ENCODE measurements around the gene SLC30A1.

SLC30A1 gene

DNA sequence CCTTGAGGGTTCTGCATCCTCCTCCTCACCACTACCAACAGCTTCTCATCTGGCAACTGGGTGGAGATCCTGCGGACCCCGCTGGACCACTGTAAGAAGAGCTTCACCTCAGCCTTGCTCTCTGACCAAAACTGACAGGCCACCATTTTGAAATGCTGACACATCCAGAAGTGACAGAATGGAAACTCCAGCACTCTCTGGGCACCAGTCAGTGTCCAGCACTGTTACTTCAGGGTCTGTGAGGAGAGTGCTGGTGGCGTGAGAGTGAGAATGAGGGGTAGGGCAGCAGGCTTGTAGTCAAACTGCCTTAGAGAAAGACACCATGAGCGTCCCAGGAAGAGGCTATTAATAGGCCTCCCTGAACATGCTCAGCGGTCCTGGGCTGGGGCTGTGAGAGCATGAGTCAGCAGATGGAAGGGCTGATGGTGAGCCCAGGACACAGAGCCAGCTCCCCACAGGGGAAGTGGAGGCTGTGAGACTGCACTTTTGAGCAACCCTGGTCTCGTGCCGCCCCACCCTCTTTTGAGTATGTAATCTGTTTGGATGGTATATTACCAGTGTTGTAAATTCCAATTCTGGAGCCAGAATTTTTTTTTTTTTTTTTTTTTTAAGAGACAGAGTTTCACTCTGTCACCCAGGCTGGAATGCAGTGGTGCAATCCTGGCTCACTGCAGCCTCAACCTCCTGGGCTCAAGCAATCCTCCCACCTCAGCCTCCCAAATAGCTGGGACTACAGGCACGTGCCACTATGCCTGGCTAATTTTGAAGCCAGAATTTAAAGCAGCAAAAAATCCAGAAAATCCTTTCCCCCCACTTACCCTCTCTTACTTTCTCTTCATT is 34.4 kb upstream of the SLC30A1 start:
- Mint-ChIP-seq H3K9me3 (no peaks in the 10 kb centered on the region), H3K27ac (no peak overlapping the region)

DNA sequence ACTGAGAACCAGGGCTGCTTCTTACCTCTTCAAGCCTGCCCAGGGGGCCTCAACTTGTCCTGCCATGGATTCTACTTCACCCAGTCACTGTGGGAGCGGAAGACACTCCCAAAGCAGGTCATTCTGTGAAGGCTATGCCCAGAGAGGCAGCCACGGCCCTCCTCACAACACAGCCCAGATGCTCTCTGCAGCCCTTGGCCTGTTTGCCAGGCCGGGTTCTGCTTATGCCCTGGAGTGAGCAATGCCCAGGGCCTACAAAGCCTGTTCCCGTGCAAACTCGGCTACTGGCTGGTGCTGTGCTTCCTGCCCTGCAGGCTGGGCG is 33.8 kb upstream of the SLC30A1 start:
- Mint-ChIP-seq H3K36me3 (ENCODE audit: low read depth) (no peaks in the 10 kb centered on the region), H3K4me3 (no peak overlapping the region), H3K4me1 (ENCODE audit: low read depth) (peaks cover 4% of the 10 kb centered on the region), H3K9me3 (no peaks in the 10 kb centered on the region), H3K27me3 (ENCODE audit: low read depth) (no peaks in the 10 kb centered on the region), H3K27ac (no peak overlapping the region)

More for the DNA sequence above, 34.4 kb upstream of the SLC30A1 start:
- H3K27me3 Mint-ChIP-seq (ENCODE audit: low read depth) = no peaks in the 10 kb centered on the region
- H3K4me3 Mint-ChIP-seq = no peak overlapping the region
- H3K4me1 Mint-ChIP-seq (ENCODE audit: low read depth) = peaks cover 2% of the 10 kb centered on the region
- no peaks in the 10 kb centered on the region for H3K36me3 Mint-ChIP-seq (ENCODE audit: low read depth)

DNA sequence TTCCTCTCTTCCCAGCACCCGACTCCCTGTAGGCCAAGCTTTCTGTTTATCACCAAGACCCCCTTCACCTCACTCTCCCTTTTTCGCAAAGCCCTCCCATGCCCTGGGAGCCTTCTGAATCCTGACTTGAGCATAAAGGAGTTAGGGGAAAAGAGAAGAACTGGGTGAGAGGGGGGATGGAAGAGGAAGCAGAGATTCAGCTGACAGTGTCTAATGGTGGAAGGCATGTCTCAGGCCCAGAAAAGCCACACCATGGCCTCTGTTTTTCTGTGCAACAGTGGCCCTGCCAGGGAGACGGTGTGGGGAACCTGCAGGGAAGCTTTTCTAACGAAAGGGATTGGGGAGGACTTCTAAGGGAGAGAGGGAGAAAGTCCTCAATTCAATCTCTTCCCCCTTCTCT is 32.9 kb upstream of the SLC30A1 start:
- Mint-ChIP-seq H3K9me3 (no peaks in the 10 kb centered on the region), H3K4me1 (ENCODE audit: low read depth) (peaks cover 9% of the 10 kb centered on the region), H3K27me3 (ENCODE audit: low read depth) (no peaks in the 10 kb centered on the region), H3K27ac (no peak overlapping the region), H3K4me3 (no peak overlapping the region), H3K36me3 (ENCODE audit: low read depth) (no peaks in the 10 kb centered on the region)

- Mint-ChIP-seq H3K27ac (no peak overlapping the region), H3K4me1 (ENCODE audit: low read depth) (peaks cover 17% of the 10 kb centered on the region), H3K4me3 (no peak overlapping the region), H3K27me3 (ENCODE audit: low read depth) (no peaks in the 10 kb centered on the region), H3K9me3 (no peaks in the 10 kb centered on the region), H3K36me3 (ENCODE audit: low read depth) (no peaks in the 10 kb centered on the region)
These were observed 32.0 kb upstream of the SLC30A1 start for GRCh38 chr1:211610779-211611556.

DNA sequence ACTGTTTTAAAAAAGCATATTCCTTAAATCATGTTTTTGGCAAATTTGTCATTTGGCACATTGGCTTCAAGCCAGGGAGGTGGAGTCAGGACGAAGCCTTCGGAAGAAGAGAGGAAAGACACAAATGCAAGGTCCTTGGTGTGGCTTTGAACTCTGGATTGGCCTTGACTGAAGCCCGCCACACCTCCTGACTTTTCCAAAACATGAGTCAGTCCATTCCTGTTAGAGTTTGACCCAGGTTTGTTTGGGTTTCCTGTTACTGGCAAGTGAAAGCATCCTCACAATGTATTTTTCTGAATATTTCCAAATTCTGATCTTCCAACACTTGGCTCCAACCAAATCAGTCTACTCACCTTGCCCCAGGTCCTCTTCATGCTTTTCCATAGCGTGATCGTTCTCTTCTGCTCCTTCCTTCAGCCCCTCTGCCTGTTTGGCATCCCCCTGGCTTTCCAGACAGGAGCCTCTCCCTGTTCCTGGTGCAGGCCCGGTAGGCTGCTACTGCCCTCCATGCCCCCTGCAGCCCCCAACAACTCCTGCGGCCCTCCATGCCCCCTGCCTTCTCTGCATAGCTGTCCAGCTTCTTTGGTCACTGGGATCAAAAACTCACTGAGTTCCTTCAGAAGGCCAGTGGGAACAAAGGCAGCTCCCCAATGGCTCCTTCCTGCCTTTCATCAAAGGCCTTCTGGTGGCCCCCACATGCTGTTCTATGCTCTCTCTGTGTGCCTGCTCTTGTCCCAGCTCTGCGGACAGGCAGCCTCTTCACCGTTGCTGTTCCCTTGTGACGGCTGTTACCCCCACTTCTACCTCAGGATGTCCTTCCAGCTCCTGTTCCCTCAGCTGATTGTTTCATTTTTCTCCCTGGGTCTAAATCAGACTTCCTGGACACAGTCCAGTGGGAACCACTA is 30.4 kb upstream of the SLC30A1 start:
- no peak overlapping the region for H3K4me3 Mint-ChIP-seq
- no peak overlapping the region for H3K27ac Mint-ChIP-seq
- no peaks in the 10 kb centered on the region for H3K27me3 Mint-ChIP-seq (ENCODE audit: low read depth)
- no peaks in the 10 kb centered on the region for H3K9me3 Mint-ChIP-seq
- no peaks in the 10 kb centered on the region for H3K36me3 Mint-ChIP-seq (ENCODE audit: low read depth)
- H3K4me1 Mint-ChIP-seq (ENCODE audit: low read depth) = peaks cover 19% of the 10 kb centered on the region

GRCh38 chr1:211607754-211608473 is 29.0 kb upstream of the SLC30A1 start:
- H3K4me3 Mint-ChIP-seq = no peak overlapping the region
- no peaks in the 10 kb centered on the region for H3K36me3 Mint-ChIP-seq (ENCODE audit: low read depth)
- no peaks in the 10 kb centered on the region for H3K9me3 Mint-ChIP-seq
- no peaks in the 10 kb centered on the region for H3K27me3 Mint-ChIP-seq (ENCODE audit: low read depth)
- H3K27ac Mint-ChIP-seq = peak overlapping the region; percentile 1
- H3K4me1 Mint-ChIP-seq (ENCODE audit: low read depth) = peaks cover 19% of the 10 kb centered on the region

DNA sequence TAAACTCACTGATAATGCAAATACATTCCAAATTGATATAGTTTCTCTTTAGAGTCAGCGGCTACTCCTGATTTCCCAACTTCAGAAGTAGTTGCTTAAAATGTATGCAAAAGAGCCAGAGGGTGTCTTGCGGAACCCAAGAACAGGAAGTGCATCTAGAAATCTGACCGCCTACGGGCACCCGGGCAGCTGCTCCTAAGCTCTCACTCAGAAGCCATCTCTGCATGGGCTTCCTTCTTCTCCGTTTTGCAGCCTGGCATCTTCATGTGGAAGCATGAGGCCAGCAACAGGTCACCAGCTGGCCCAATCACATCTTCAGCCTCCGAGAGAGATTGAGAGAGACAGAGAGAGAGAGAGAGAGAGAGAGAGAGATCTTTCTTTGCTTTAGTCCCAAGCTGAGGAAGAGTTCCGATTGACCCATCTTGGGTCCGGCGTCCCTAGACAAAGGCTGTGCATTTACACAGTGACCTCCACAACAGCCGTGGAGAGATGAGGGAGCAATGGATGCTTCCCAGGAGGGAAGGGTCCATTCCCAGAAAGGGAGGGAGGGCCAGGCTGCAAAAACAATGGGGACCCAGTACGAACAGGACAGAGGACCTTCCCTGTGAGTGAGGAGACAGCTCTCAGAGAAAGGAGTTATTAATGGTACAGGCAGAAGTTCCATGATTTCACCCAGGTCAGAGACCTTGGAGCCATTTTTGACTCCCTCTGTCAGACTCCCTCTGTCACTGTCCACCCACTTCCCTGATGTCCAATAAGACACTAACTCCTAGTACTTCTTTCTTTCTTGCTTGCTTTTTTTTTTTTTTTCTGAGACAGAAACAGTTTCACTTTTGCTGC is 28.2 kb upstream of the SLC30A1 start:
- peak overlapping the region; percentile 76 for H3K4me3 Mint-ChIP-seq
- peak overlapping the region; percentile 88 for H3K27ac Mint-ChIP-seq
- no peaks in the 10 kb centered on the region for H3K36me3 Mint-ChIP-seq (ENCODE audit: low read depth)
- no peaks in the 10 kb centered on the region for H3K9me3 Mint-ChIP-seq
- no peaks in the 10 kb centered on the region for H3K27me3 Mint-ChIP-seq (ENCODE audit: low read depth)
- H3K4me1 Mint-ChIP-seq (ENCODE audit: low read depth) = peaks cover 19% of the 10 kb centered on the region

- H3K4me1 Mint-ChIP-seq (ENCODE audit: low read depth) = peaks cover 19% of the 10 kb centered on the region
- no peaks in the 10 kb centered on the region for H3K9me3 Mint-ChIP-seq
- H3K27ac Mint-ChIP-seq = peak overlapping the region; percentile 88
- H3K27me3 Mint-ChIP-seq (ENCODE audit: low read depth) = peaks cover under 1% of the 10 kb centered on the region
- H3K4me3 Mint-ChIP-seq = peak overlapping the region; percentile 76
- no peaks in the 10 kb centered on the region for H3K36me3 Mint-ChIP-seq (ENCODE audit: low read depth)
These were observed 27.5 kb upstream of the SLC30A1 start for GRCh38 chr1:211606332-211606913.

DNA sequence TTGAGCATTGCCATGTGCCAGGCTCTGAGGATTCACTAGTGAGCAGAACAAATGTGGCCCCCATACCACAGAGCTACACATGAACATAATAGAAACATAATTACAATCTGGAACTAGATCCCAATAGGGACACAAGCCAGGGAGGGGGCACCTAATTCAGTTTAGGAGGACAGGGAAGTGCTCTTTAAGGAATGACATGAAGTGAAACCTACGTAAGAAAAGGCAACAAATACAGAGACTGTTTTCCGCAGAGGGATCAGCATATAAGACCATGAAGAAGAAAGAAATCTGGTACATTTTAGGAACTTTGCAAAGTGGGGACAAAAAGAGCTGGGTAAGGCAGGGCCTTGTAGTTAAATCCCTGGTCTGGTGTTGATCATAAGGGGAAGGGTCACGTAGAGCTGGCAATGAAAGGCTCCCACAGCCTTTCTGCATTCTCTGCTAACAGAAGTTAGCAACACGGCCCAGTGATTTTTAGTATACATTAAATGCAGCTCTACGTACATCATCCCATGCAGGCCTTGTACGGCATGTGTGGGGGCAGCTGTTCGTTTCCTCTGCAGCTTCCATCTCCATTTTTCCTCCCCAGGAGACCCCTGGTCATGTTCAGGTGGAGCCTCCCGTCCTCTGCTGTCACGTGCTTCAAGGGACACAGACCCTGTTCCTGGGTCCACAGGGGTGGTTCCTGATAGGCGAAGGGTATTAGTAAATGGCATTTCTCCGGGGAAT is 26.8 kb upstream of the SLC30A1 start:
- H3K27me3 Mint-ChIP-seq (ENCODE audit: low read depth) = peaks cover 7% of the 10 kb centered on the region
- H3K36me3 Mint-ChIP-seq (ENCODE audit: low read depth) = no peaks in the 10 kb centered on the region
- peak overlapping the region; percentile 88 for H3K27ac Mint-ChIP-seq
- H3K9me3 Mint-ChIP-seq = no peaks in the 10 kb centered on the region
- peak overlapping the region; percentile 76 for H3K4me3 Mint-ChIP-seq
- peaks cover 19% of the 10 kb centered on the region for H3K4me1 Mint-ChIP-seq (ENCODE audit: low read depth)

DNA sequence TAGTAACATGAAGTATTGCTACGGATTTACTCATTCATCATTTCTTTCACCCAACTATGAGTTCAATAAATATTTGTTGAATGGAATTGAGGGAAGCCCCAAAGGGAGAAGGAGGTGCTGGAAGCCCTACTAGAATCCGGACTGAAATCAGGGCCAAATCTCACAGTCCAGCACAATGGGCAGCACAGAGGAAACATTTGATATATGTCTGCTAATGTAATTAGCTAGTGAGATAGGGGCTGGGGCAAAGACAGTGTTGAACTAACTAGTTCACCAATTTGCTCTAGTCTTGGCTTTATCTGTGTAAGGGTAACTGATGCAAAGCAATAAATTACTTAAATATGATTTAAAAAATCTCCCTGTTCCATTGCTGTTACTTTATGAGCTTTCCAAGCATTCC is 26.1 kb upstream of the SLC30A1 start:
- Mint-ChIP-seq H3K27me3 (ENCODE audit: low read depth) (peaks cover 7% of the 10 kb centered on the region), H3K4me1 (ENCODE audit: low read depth) (peaks cover 19% of the 10 kb centered on the region), H3K9me3 (no peaks in the 10 kb centered on the region), H3K36me3 (ENCODE audit: low read depth) (no peaks in the 10 kb centered on the region), H3K4me3 (no peak overlapping the region), H3K27ac (no peak overlapping the region)

GRCh38 chr1:211604548-211604947 is 25.6 kb upstream of the SLC30A1 start:
- Mint-ChIP-seq H3K27ac (no peak overlapping the region), H3K36me3 (ENCODE audit: low read depth) (no peaks in the 10 kb centered on the region), H3K4me3 (no peak overlapping the region), H3K27me3 (ENCODE audit: low read depth) (peaks cover 7% of the 10 kb centered on the region), H3K4me1 (ENCODE audit: low read depth) (peaks cover 19% of the 10 kb centered on the region), H3K9me3 (no peaks in the 10 kb centered on the region)

- Mint-ChIP-seq H3K27ac (no peak overlapping the region), H3K4me1 (ENCODE audit: low read depth) (peaks cover 19% of the 10 kb centered on the region), H3K4me3 (no peak overlapping the region), H3K36me3 (ENCODE audit: low read depth) (no peaks in the 10 kb centered on the region), H3K9me3 (no peaks in the 10 kb centered on the region), H3K27me3 (ENCODE audit: low read depth) (peaks cover 12% of the 10 kb centered on the region)
These were observed 24.8 kb upstream of the SLC30A1 start for GRCh38 chr1:211603713-211604112.

All from T-helper 1 cell treated with Interleukin-12 subunit alpha and Interleukin-12 subunit beta and Interleukin-4 antibody, amounts not matched to agents 30 μg/mL and 1 μg/mL, for 36 hours (primary cell).